Ovary (tissue), 3 donors: ENCODE measurements around the gene BCL2A1.

Experiments
- POLR2A ChIP-seq: fragments of 450-650 bp; IDR thresholded peaks from one replicate; pipeline ENCODE4 v1.6.1; 2017; ENCODE audit warnings: antibody characterized with exemption, mild to moderate bottlenecking, moderate library complexity
- TF ChIP-seq, protein P1 (sequence below), 3 donors: fragments of 450-650 bp in 2 of 3; fragments of 200-600 bp in 1 of 3; IDR thresholded peaks; one replicate each; pipeline versions ENCODE4 v1.5.1 to v1.8.0; 2016 to 2022; ENCODE audit warnings: antibody characterized with exemption in 3 of 3, mild to moderate bottlenecking in 1 of 3
- donor health status: DM: no; HTN: no; CAD: no.

DNA sequence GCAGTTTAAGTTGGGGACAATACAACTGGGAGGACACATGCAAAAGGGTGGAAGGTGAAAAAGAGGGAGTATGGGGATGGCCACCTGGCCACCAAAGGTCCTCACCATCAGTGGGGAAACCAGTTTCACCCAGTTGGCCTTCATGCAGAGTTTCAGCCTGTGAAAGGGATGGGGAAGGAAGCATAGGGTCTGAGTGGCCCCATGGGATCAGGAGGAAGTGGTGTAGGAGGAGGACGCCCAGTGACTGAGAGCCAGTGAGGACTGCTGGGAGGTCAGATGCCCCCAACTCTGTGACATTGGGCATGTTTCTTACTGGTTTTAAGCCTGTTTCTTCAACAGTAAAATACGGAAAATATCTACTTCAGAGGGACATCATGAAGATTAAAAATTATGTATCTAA lies 16.3 kb downstream of the BCL2A1 start:
- TF ChIP-seq, protein P1, sequence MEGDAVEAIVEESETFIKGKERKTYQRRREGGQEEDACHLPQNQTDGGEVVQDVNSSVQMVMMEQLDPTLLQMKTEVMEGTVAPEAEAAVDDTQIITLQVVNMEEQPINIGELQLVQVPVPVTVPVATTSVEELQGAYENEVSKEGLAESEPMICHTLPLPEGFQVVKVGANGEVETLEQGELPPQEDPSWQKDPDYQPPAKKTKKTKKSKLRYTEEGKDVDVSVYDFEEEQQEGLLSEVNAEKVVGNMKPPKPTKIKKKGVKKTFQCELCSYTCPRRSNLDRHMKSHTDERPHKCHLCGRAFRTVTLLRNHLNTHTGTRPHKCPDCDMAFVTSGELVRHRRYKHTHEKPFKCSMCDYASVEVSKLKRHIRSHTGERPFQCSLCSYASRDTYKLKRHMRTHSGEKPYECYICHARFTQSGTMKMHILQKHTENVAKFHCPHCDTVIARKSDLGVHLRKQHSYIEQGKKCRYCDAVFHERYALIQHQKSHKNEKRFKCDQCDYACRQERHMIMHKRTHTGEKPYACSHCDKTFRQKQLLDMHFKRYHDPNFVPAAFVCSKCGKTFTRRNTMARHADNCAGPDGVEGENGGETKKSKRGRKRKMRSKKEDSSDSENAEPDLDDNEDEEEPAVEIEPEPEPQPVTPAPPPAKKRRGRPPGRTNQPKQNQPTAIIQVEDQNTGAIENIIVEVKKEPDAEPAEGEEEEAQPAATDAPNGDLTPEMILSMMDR (IDR thresholded peaks at IDR 0.05) = no peak
- no peak for TF ChIP-seq POLR2A
